GM18909 (cell line): Measurements from ENCODE around the gene KCNMB3.
"Not testable (repeated sequence)": the region's sequence is repeated elsewhere in the genome, so short reads cannot be mapped to it uniquely, and the experiment has no call there.

Experiments
- ATAC-seq: cut with Tn5 transposase; IDR thresholded peaks from one replicate; pipeline ENCODE4 v1.9.1; 2021; ENCODE audit warnings: mild to moderate bottlenecking; ENCODE audit not compliant: unreplicated experiment, poor library complexity

KCNMB3 gene

DNA sequence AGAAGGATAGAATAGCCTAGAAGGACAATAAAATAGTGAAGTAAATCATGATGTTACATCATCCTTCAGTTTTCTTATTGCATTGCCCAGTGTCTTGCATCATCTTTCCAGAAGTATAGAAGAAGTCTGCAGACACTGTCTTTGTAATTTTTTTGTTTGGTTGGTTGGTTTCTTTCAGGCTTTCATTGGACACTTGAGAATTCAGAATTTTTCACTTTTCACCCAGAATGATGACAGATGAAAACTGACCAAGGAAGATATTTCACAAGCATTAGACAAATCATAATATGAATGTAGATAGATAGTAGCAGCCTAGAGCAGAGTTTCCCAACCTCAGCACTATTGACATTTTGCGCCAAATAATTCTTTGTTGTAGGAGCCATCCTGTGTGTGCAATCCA lies 35.4 kb downstream of the KCNMB3 start:
- ATAC-seq: not testable (repeated sequence)

DNA sequence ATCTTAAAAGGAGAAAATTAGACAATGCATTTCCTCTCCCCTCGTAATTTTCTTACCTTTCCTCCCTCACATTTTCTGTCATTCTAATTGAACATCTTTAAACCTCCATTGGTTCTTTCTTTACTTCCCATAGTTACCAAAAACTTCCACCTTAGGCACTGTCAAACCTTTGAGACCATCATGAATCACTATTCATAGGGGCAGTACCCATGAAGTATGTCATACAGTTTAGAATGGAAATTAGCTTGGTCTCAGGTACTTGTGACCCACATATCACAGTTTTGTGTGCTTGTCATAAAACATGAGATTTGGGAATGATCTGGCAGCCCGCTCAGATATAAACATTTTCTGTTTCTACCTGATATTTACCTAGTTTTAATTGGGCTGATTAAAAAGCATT lies 50.1 kb downstream of the KCNMB3 start:
- no peak for ATAC-seq

DNA sequence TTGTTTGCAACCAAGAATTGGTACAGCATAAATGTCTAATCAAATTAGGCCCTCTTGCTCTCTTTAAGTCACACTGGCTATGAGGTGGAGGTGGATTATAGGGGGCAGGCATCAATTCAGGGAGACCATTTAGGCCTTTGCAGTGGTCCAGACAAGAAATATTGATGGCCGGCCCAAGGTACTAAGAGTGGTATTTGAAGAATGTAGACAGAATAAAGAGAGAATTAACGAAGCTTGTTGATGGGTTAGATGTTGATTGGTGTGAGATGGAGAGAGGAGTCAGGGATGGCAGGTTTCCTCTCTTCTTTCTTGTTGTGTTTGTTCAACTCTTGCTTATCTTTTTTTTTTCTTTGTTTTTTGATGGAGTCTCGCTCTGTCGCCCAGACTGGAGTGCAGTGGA lies 54.2 kb downstream of the KCNMB3 start:
- no peak for ATAC-seq

GRCh38 chr3:179196098-179196497 lies 54.8 kb downstream of the KCNMB3 start:
- peak; percentile 84 for ATAC-seq

DNA sequence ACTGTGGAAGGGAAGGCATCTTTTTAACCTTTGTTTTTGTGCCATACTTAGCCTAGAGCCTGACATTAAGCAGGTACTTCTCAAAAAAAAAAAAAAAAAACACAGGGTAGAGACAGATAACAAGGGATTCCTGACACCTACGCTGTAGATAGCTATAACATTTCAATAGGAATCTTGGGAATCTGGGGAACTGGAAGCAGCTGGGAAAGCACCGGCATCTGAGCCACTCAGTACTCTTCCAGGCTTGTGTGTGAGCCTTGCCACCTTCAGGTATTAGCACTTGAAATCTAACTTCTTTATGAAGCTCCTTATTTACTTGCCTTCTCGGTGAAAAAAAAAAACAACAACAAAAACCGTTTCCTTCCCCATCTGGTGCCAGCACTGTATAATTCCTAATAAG lies 56.0 kb downstream of the KCNMB3 start:
- no peak for ATAC-seq
